ENCODE measurements around the gene LRRC63.
A peak's percentile ranks its signal among the peaks of the same experiment; 100 is the strongest.

The LRRC63 gene

DNA sequence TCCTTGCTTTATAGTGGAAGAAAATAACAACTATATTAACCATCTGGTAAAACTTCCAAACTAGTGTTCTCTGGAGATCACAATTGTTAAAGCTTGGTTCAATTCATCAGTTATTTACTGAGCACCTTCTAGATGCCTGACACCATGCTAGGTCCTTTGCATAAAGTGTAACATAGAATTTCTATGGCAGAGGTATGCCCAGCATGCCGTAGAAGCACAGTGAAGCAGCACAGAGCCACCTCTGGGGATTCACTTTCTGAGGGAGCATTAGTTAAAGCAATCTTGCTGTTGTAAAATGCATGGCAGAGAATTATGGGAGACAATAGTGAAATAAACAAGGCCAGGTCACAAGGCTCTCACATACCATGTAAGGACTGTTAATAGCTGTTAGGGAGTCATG is 75.2 kb downstream of the LRRC63 start:
- H3K4me3 ChIP-seq (ENCODE audit: low read depth, low read length), result no peak overlapping the region
- ChIA-PET POLR2A (no interaction called here), CTCF (interaction anchor here (0.9 to 7.0 kb wide), 4 partner anchors 8 to 160 kb away, joined by 3 to 69 read pairs (median 4); no protein-coding TSS in a partner anchor)
- DNase-seq (ENCODE audit: low read depth, low spot score), result no peak
- TF ChIP-seq, protein P1, sequence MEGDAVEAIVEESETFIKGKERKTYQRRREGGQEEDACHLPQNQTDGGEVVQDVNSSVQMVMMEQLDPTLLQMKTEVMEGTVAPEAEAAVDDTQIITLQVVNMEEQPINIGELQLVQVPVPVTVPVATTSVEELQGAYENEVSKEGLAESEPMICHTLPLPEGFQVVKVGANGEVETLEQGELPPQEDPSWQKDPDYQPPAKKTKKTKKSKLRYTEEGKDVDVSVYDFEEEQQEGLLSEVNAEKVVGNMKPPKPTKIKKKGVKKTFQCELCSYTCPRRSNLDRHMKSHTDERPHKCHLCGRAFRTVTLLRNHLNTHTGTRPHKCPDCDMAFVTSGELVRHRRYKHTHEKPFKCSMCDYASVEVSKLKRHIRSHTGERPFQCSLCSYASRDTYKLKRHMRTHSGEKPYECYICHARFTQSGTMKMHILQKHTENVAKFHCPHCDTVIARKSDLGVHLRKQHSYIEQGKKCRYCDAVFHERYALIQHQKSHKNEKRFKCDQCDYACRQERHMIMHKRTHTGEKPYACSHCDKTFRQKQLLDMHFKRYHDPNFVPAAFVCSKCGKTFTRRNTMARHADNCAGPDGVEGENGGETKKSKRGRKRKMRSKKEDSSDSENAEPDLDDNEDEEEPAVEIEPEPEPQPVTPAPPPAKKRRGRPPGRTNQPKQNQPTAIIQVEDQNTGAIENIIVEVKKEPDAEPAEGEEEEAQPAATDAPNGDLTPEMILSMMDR (IDR thresholded peaks at IDR 0.05; ENCODE audit: insufficient read depth, low read length, missing control alignments), result no peak

DNA sequence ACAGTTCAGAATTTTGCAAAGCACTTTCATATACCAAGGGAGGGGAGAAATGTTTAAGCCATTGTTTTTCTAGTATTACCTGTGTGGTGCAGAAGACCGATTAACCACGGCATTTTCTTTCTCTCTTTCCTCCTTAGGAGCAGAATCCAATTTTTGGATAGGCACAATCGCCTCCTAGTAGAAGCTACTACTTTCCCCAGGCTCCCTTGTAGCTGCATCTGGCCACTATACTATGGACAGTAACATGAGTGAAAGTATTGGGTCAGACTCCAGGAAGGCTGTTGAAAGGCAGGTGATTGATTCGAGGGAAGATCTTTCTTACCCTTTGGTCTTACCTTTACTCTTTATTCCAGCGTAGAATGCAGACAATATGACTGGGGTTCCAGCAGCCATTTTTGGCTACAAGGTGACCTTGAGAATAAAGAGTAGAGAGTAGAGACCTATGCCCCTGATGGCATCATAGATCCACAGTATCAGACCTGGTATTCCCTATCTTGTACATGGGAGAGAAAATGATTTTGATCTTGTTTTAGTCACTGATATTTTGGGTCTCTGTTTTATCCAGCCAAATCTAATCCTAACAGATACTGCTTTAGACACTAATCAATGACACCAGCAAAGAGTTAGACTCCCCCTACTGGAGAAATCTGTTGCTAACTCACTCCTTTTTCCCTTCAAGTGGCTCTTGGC is 77.0 kb downstream of the LRRC63 start:
- POLR2A ChIA-PET, result no interaction called here
- DNase-seq (ENCODE audit: low read depth, low spot score), result no peak
- TF ChIP-seq, protein P1 (IDR thresholded peaks at IDR 0.05; ENCODE audit: insufficient read depth, low read length, missing control alignments), result peak; percentile 70
- CTCF ChIA-PET, result interaction anchor here (1.0 to 7.0 kb wide), 11 partner anchors 9 to 482 kb away, joined by 3 to 69 read pairs (median 4); no protein-coding TSS in a partner anchor
- H3K4me3 ChIP-seq (ENCODE audit: low read depth, low read length), result no peak overlapping the region

DNA sequence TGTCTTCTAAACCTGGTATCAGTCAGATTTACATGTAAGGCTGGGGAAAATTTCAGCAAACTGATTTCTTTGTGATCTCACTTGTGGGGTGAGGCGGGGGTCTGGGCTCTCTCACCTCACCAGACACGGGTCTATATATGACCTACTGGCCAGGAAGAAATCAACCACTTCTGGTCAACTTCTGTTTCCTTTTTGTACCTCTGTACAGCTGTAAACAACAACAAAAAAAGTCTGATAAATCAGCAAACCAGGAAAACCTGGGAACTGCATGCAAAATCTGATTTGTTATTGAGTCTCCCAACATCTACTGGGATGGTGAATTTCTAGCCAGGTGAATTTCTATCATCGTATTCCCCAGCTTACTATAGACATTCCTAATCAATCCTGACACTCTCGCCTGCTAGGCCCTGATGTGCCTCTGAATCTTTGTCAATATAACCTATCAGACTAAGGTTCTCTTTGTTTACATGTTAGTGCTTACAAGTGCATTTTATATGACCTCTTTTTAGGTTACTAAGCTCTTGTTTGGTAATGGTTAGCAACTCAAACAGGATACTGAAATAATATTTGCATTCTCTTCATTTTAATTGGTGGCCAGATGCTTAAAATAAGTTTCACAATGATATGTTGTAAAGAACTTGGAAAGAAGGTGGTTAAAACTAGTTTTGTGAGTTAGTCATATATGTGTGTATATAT is 77.7 kb downstream of the LRRC63 start:
- ChIA-PET POLR2A (no interaction called here), CTCF (interaction anchor here (0.8 to 7.0 kb wide), 14 partner anchors 8 to 483 kb away, joined by 3 to 69 read pairs (median 4); no protein-coding TSS in a partner anchor)
- H3K4me3 ChIP-seq (ENCODE audit: low read depth, low read length), result no peak overlapping the region

DNA sequence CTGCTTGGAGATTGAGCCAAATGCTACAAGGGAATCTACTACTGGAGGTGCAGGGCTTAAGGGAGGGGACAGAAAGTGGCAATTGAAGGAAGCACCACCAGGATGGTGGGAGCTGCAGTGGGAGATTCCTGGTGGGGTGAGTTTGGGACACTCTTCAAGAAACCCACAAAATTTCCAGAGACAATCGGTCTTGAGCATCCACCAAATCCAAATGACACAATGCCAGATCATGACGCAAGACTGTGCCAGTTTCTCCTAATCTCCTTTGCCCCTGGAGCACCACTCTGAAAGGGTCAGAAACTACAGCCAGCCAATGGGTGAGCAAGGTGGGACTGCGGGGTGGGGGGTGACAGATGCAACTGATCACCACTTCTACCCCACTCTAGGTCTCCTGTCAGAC is 78.7 kb downstream of the LRRC63 start:
- no peak overlapping the region for H3K4me3 ChIP-seq (ENCODE audit: low read depth, low read length)
- TF ChIP-seq, protein P1 (IDR thresholded peaks at IDR 0.05; ENCODE audit: insufficient read depth, low read length, missing control alignments), result no peak
- CTCF ChIA-PET, result interaction anchor here (1.0 to 7.0 kb wide), 6 partner anchors 12 to 152 kb away, joined by 3 to 69 read pairs (median 4); no protein-coding TSS in a partner anchor
- DNase-seq (ENCODE audit: low read depth, low spot score), result no peak
- POLR2A ChIA-PET, result no interaction called here

More for the DNA sequence above, 77.7 kb downstream of the LRRC63 start:
- TF ChIP-seq, protein P1 (IDR thresholded peaks at IDR 0.05; ENCODE audit: insufficient read depth, low read length, missing control alignments), result no peak
- no peak for DNase-seq (ENCODE audit: low read depth, low spot score)

DNA sequence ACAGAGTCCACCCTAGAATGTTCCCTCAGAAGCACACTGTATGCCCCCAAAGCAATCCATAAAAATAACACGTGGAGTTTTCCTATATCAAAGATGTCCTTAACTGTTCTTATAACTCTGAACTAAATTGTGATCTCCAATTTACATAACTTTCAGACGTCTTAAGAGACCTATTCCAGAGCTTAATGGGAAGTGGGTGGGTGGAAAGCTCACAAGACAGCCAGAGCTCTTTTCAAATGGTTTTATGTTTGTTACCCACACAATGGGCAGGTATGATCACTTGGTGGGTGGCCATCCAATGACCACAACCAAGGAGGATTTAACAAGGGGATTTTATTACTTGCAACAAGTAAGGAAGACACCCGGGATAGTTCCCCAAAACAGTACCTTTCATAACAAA is 81.7 kb downstream of the LRRC63 start:
- no peak for DNase-seq (ENCODE audit: low read depth, low spot score)
- H3K4me3 ChIP-seq (ENCODE audit: low read depth, low read length), result no peak overlapping the region
- TF ChIP-seq, protein P1 (IDR thresholded peaks at IDR 0.05; ENCODE audit: insufficient read depth, low read length, missing control alignments), result no peak
- POLR2A ChIA-PET, result interaction anchor here (1.2 kb wide), 1 partner anchor 167 kb away, joined by 3 read pairs; no protein-coding TSS in a partner anchor
- CTCF ChIA-PET, result interaction anchor here (1.7 to 7.0 kb wide), 4 partner anchors 15 to 166 kb away, joined by 7 to 69 read pairs (median 16); no protein-coding TSS in a partner anchor

All from AG04449 (cell line).